22Rv1 (cell line): ENCODE results near the gene KRTAP10-12.
"Not testable (repeated sequence)": the region's sequence is repeated elsewhere in the genome, so short reads cannot be mapped to it uniquely, and the experiment has no call there.

ENCODE experiments used
- H3K27ac ChIP-seq: fragments of 450-650 bp; 2 replicates; pipeline ENCODE4 v1.5.1; 2017
- ZFX ChIP-seq: fragments of 450-650 bp; IDR thresholded peaks from 2 replicates; pipeline ENCODE4 v1.6.1; 2017; ENCODE audit warnings: antibody characterized with exemption, borderline replicate concordance
- TF ChIP-seq, protein P1 (sequence below): fragments of 450-650 bp; IDR thresholded peaks from 2 replicates; pipeline ENCODE4 v1.5.1; 2017; ENCODE audit warnings: mild to moderate bottlenecking

KRTAP10-12 gene

GRCh38 chr21:44686843-44687561 is 10.0 kb upstream of the KRTAP10-12 start:
- no peak overlapping the region for H3K27ac ChIP-seq
- TF ChIP-seq, protein P1, sequence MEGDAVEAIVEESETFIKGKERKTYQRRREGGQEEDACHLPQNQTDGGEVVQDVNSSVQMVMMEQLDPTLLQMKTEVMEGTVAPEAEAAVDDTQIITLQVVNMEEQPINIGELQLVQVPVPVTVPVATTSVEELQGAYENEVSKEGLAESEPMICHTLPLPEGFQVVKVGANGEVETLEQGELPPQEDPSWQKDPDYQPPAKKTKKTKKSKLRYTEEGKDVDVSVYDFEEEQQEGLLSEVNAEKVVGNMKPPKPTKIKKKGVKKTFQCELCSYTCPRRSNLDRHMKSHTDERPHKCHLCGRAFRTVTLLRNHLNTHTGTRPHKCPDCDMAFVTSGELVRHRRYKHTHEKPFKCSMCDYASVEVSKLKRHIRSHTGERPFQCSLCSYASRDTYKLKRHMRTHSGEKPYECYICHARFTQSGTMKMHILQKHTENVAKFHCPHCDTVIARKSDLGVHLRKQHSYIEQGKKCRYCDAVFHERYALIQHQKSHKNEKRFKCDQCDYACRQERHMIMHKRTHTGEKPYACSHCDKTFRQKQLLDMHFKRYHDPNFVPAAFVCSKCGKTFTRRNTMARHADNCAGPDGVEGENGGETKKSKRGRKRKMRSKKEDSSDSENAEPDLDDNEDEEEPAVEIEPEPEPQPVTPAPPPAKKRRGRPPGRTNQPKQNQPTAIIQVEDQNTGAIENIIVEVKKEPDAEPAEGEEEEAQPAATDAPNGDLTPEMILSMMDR: no peak
- TF ChIP-seq ZFX: no peak

DNA sequence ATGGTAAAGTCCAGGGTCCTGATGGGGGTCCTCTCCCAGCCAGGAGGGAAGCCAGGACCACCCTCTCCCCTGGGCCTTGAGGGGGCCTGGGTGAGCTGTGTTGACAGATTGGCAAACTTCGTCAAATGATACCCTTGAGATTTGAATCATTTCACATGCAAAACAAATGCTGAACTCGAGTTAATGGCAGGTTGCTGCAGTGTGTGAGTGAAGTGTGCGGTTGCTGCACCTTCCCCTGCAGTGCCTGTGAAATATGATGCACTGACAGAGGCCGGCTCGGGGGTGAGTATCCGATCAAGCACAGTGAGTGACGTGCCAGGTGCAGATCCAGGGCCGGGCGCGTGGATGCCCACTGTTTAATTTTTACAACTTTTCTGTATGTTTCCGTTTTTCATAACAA is 9.3 kb upstream of the KRTAP10-12 start:
- TF ChIP-seq ZFX: no peak
- TF ChIP-seq, protein P1: no peak
- no peak overlapping the region for H3K27ac ChIP-seq

- H3K27ac ChIP-seq: not testable (repeated sequence)
Observed at GRCh38 chr21:44689740-44690139, 7.2 kb upstream of the KRTAP10-12 start.

GRCh38 chr21:44691686-44692085 is 5.3 kb upstream of the KRTAP10-12 start:
- TF ChIP-seq ZFX: no peak
- TF ChIP-seq, protein P1: no peak

DNA sequence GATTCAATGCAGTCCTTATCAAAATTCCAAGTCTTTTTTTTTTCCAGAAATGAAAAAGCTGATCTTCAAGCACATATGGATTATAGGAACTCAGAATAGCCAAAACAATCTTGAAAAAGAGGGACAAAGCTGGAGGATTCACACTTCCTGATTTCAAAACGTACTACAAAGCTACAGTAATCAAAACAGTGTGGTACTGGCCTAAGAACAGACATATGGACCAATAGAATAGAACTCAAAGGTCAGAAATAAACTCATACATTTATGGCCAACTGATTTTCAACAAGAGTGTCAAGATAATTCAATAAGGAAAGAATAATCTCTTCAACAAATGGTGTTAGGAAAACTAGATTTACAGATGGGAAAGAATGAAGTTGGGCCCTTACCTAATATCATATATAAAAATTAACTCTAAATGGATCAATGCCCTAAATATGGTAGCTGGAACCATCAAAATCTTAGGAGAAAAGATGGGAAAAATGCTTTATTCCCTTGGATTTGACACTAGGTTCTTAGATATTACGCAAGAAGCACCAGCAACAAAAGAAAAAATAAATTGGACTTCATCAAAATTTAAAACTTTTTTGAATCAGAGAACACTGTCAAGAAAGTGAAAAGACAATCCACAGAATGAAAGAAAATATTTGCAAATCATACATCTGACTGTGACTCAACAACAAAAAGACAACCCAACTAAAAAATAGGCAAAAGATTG is 4.0 kb upstream of the KRTAP10-12 start:
- H3K27ac ChIP-seq: no peak overlapping the region
- TF ChIP-seq ZFX: no peak

More at GRCh38 chr21:44691686-44692085, 5.3 kb upstream of the KRTAP10-12 start:
- H3K27ac ChIP-seq: no peak overlapping the region

DNA sequence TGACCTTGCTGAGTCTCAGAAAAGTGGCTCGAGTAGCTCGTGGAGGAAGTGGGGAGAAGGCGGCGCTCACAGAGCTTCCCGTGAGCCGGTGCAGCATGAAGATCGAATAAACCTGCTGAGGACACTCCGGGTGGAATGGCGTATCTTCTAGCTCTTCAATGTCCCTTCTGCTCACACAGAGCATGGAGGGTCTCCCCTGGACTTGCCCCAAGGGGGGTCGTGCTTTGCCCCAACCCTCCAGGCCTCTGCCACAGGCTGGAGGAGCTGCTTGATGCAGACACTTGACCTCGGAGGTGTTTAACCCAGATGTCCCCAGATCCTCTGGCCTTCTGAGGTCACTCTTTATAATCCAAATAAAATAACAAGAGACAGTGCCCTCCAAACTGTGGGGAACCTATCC is 2.2 kb upstream of the KRTAP10-12 start:
- TF ChIP-seq, protein P1: no peak
- no peak for TF ChIP-seq ZFX
- H3K27ac ChIP-seq: no peak overlapping the region

GRCh38 chr21:44695184-44695583 is 1.8 kb upstream of the KRTAP10-12 start:
- no peak for TF ChIP-seq ZFX
- TF ChIP-seq, protein P1: no peak
- no peak overlapping the region for H3K27ac ChIP-seq

DNA sequence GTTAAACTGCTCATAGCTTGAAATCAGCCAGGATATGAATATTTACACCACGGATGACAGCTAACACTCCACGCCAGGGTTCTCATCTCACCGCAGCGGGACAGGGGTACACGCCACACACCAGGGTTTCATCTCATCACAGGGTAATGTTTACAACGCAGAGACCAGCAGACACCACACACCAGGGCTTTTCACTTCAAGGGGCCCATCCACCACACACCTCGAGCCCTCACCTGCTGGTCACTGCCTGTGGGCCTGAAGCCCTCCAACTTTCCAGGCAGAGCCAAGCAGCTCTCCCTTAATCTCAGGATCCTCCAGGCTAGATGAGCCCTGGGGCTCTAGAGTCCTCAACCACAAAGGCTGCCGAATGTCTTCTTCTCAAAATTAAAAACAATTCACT is 1.3 kb upstream of the KRTAP10-12 start:
- TF ChIP-seq, protein P1: no peak
- no peak for TF ChIP-seq ZFX
- no peak overlapping the region for H3K27ac ChIP-seq
